HG03432 (cell line): ENCODE results near the gene ZBTB8A.
"Not testable (repeated sequence)": the region's sequence is repeated elsewhere in the genome, so short reads cannot be mapped to it uniquely, and the experiment has no call there.

ENCODE experiments used
- ATAC-seq: cut with Tn5 transposase; IDR thresholded peaks from one replicate; pipeline ENCODE4 v1.9.1; 2021; ENCODE audit warnings: mild to moderate bottlenecking, moderate library complexity; ENCODE audit not compliant: unreplicated experiment

ZBTB8A gene

GRCh38 chr1:32536117-32536516 is 3.1 kb upstream of the ZBTB8A start:
- ATAC-seq, result no peak

GRCh38 chr1:32536764-32537163 is 2.5 kb upstream of the ZBTB8A start:
- ATAC-seq, result no peak

GRCh38 chr1:32539584-32540571 is 651 bp downstream of the ZBTB8A start:
- no peak for ATAC-seq

GRCh38 chr1:32540605-32541004 is 1.4 kb downstream of the ZBTB8A start:
- ATAC-seq, result no peak

GRCh38 chr1:32541064-32541566 is 1.9 kb downstream of the ZBTB8A start:
- no peak for ATAC-seq

GRCh38 chr1:32546611-32547010 is 7.4 kb downstream of the ZBTB8A start:
- no peak for ATAC-seq

- ATAC-seq, result no peak
Measured at GRCh38 chr1:32549616-32550015, 10.4 kb downstream of the ZBTB8A start.

- ATAC-seq, result no peak
Measured at GRCh38 chr1:32554288-32554687, 15.1 kb downstream of the ZBTB8A start.

- not testable (repeated sequence) for ATAC-seq
Measured at GRCh38 chr1:32557035-32557434, 17.8 kb downstream of the ZBTB8A start.

GRCh38 chr1:32557812-32558211 is 18.6 kb downstream of the ZBTB8A start:
- ATAC-seq, result no peak

- ATAC-seq, result no peak
Measured at GRCh38 chr1:32568929-32569328, 29.7 kb downstream of the ZBTB8A start.

- ATAC-seq, result no peak
Measured at GRCh38 chr1:32580348-32581017, 41.3 kb downstream of the ZBTB8A start.

- ATAC-seq, result no peak
Measured at GRCh38 chr1:32592943-32593342, 53.7 kb downstream of the ZBTB8A start.

GRCh38 chr1:32600034-32600433 is 60.8 kb downstream of the ZBTB8A start:
- ATAC-seq, result no peak

- no peak for ATAC-seq
Measured at GRCh38 chr1:32605711-32606424, 66.6 kb downstream of the ZBTB8A start.

- ATAC-seq, result no peak
Measured at GRCh38 chr1:32606565-32607371, 67.5 kb downstream of the ZBTB8A start.

GRCh38 chr1:32609180-32609579 is 70.0 kb downstream of the ZBTB8A start:
- no peak for ATAC-seq

- ATAC-seq, result no peak
Measured at GRCh38 chr1:32611859-32612188, 72.6 kb downstream of the ZBTB8A start.

- peak; percentile 82 for ATAC-seq
Measured at GRCh38 chr1:32612189-32612881, 73.1 kb downstream of the ZBTB8A start.

- no peak for ATAC-seq
Measured at GRCh38 chr1:32613472-32613871, 74.2 kb downstream of the ZBTB8A start.
